H1 (cell line): ENCODE results near the gene C3orf62. TPM values are rescaled to one million over a fixed set of nuclear protein-coding genes. Genes with fewer than 3 reads are reported as not detected.

Experiments used
- BACH1 ChIP-seq: IDR thresholded peaks from 2 replicates; pipeline ENCODE4 v1.6.1; 2012; ENCODE audit warnings: low read length, improper control_type of control experiment
- CBX5 ChIP-seq: fragments of 300-800, 300-1000 bp; sonication (generic); IDR thresholded peaks from 2 replicates; pipeline ENCODE4 v1.7.1; 2016; ENCODE audit warnings: antibody characterized with exemption, low read length, low read depth
- CTCF ChIP-seq, 3 experiments: IDR thresholded peaks; 1 replicate in 2 of 3; 2 replicates in 1 of 3; pipeline versions ENCODE4 v1.5.1 to v1.6.1; 2011; ENCODE audit warnings: low read length in 3 of 3, mild to moderate bottlenecking in 3 of 3, inconsistent platforms in 2 of 3, low read depth in 1 of 3, moderate library complexity in 1 of 3; ENCODE audit not compliant: insufficient read depth in 1 of 3; ENCODE audit errors: control extremely low read depth in 1 of 3
- EP300 ChIP-seq, 2 experiments: IDR thresholded peaks; 1 replicate in 1 of 2; 2 replicates in 1 of 2; pipeline ENCODE4 v1.6.1; 2011 to 2012; ENCODE audit warnings: low read depth in 2 of 2, low read length in 2 of 2, mild to moderate bottlenecking in 2 of 2, borderline replicate concordance in 1 of 2, inconsistent platforms in 1 of 2, moderate library complexity in 1 of 2
- RXRA ChIP-seq: IDR thresholded peaks from 2 replicates; pipeline ENCODE4 v1.6.1; 2011; ENCODE audit warnings: low read depth, mild to moderate bottlenecking, low read length, moderate library complexity; ENCODE audit not compliant: insufficient read depth
- polyA plus RNA-seq, 7 experiments: library from polyadenylated mRNA; depleted of rRNA in 3 of 7; stranded (reverse) in 5 of 7; unstranded in 2 of 7; fragments of >200 nt in 5 of 7; fragments of 200-250 nt in 2 of 7; gene quantifications; 1 replicate in 5 of 7; 2 replicates in 1 of 7; 4 replicates in 1 of 7; pipeline versions ENCODE4 v1.2.1 to v1.2.3, GENCODE V29; 2011 to 2013; ENCODE audit warnings: missing spikeins in 2 of 7, mixed read lengths in 2 of 7
- total RNA-seq: library from RNA; stranded (reverse); fragmentation: NEBNext Ultra II Directional; extraction: Animal tissue kit (Norgen Biotek cat#: 25700); gene quantifications from 2 replicates; pipeline ENCODE4 v1.2.1, GENCODE V29; 2021

Gene C3orf62
- total and polyA plus RNA-seq, 2 of the 8 experiments (the other 6 are each of a cell fraction or from before 2014, with no cell fraction given) = 1.1 to 3.0 TPM

GRCh38 chr3:49324768-49325167 lies 47.7 kb upstream of the C3orf62 start (continued):
- TF ChIP-seq EP300 (IDR thresholded peaks at IDR 0.05; ENCODE audit: borderline replicate concordance in 1 of 2, low read depth in 2 of 2, low read length in 2 of 2) (no peak), CBX5 (no peak), BACH1 (no peak), RXRA (no peak), CTCF (IDR thresholded peaks at IDR 0.05; ENCODE audit: control extremely low read depth in 1 of 3, insufficient read depth in 1 of 3, low read depth in 1 of 3, low read length in 3 of 3) (no peak)
